RPMI7951 (cell line): ENCODE data around the gene IGFBP1. TPM values are rescaled to one million over a fixed set of nuclear protein-coding genes. Genes with fewer than 3 reads are reported as not detected.

ENCODE experiments used
- DNase-seq: peaks from one replicate; pipeline ENCODE4 v3.0.0-alpha.2; 2012; ENCODE audit warnings: low read depth
- total RNA-seq: library from RNA; depleted of rRNA; stranded (reverse); fragments of >200 nt; shearing (Covaris generic); gene quantifications from 2 replicates; pipeline ENCODE4 v1.2.3, GENCODE V29; 2014

The IGFBP1 gene
- total RNA-seq, 1 experiment from 2014 or later = not detected

GRCh38 chr7:45881280-45881758 is 7.0 kb upstream of the IGFBP1 start:
- DNase-seq = no peak

GRCh38 chr7:45881759-45882464 is 6.4 kb upstream of the IGFBP1 start:
- peak; percentile 67 for DNase-seq

- no peak for DNase-seq
Measured at GRCh38 chr7:45882465-45882810, 5.8 kb upstream of the IGFBP1 start.

GRCh38 chr7:45884136-45884535 is 4.2 kb upstream of the IGFBP1 start:
- DNase-seq = no peak

GRCh38 chr7:45885264-45885882 is 2.9 kb upstream of the IGFBP1 start:
- DNase-seq = peak; percentile 47

- no peak for DNase-seq
Measured at GRCh38 chr7:45886931-45887667, 1.2 kb upstream of the IGFBP1 start.

- no peak for DNase-seq
Measured at GRCh38 chr7:45888993-45889366, 692 bp downstream of the IGFBP1 start.

- DNase-seq = no peak
Measured at GRCh38 chr7:45889367-45890067, 1.2 kb downstream of the IGFBP1 start.

- DNase-seq = no peak
Measured at GRCh38 chr7:45890125-45890901, 2.0 kb downstream of the IGFBP1 start.

GRCh38 chr7:45890902-45891461 is 2.7 kb downstream of the IGFBP1 start:
- peak; percentile 51 for DNase-seq

- DNase-seq = no peak
Measured at GRCh38 chr7:45891462-45892402, 3.4 kb downstream of the IGFBP1 start.

- DNase-seq = no peak
Measured at GRCh38 chr7:45892407-45893035, 4.2 kb downstream of the IGFBP1 start.

GRCh38 chr7:45893374-45893995 is 5.2 kb downstream of the IGFBP1 start:
- no peak for DNase-seq

- no peak for DNase-seq
Measured at GRCh38 chr7:45893996-45894664, 5.8 kb downstream of the IGFBP1 start.

- DNase-seq = no peak
Measured at GRCh38 chr7:45894665-45895062, 6.4 kb downstream of the IGFBP1 start.

GRCh38 chr7:45897042-45897690 is 8.9 kb downstream of the IGFBP1 start:
- DNase-seq = peak; percentile 89

GRCh38 chr7:45898222-45898621 is 9.9 kb downstream of the IGFBP1 start:
- DNase-seq = no peak

GRCh38 chr7:45901566-45901965 is 13.3 kb downstream of the IGFBP1 start:
- no peak for DNase-seq
